ENCODE data around the gene ATP8B4. TPM values are rescaled to one million over a fixed set of nuclear protein-coding genes. Genes with fewer than 3 reads are reported as not detected.
A peak's percentile ranks its signal among the peaks of the same experiment; 100 is the strongest.

ATP8B4 gene
- total and polyA plus RNA-seq, 5 experiments from 2014 or later: 0.18 to 0.99 TPM; not detected in 3

- no peak overlapping the region for H3K4me3 Mint-ChIP-seq
- peaks cover 0 to 4% (median under 1%) of the 10 kb centered on the region in 4 donors for H3K4me1 Mint-ChIP-seq
- no peak for ATAC-seq
- H3K27ac Mint-ChIP-seq: no peak overlapping the region
- DNase-seq: no peak
- no peaks in the 10 kb centered on the region for H3K36me3 Mint-ChIP-seq
- POLR2A ChIA-PET: no interaction called here
- peaks cover 4 to 28% (median 10%) of the 10 kb centered on the region in 5 donors for H3K27me3 Mint-ChIP-seq
- peaks cover 0 to under 1% (median 0%) of the 10 kb centered on the region in 9 donors for H3K9me3 Mint-ChIP-seq
Observed at GRCh38 chr15:50049871-50050270, 69.2 kb downstream of the ATP8B4 start.

GRCh38 chr15:50046867-50047266 lies 72.2 kb downstream of the ATP8B4 start:
- no peak for DNase-seq
- Mint-ChIP-seq H3K4me3 (no peak overlapping the region), H3K9me3 (peaks cover 3 to 19% (median 15%) of the 10 kb centered on the region in 9 donors), H3K27me3 (peaks cover 0 to 14% (median 1%) of the 10 kb centered on the region in 5 donors), H3K27ac (no peak overlapping the region), H3K36me3 (peaks cover 0 to 12% (median 3%) of the 10 kb centered on the region in 3 donors), H3K4me1 (peaks cover 0 to 2% (median under 1%) of the 10 kb centered on the region in 4 donors)
- POLR2A ChIA-PET: no interaction called here
- no peak for ATAC-seq

- POLR2A ChIA-PET: no interaction called here
- peaks cover 0 to 10% (median 0%) of the 10 kb centered on the region in 5 donors for H3K27me3 Mint-ChIP-seq
- H3K36me3 Mint-ChIP-seq: peaks cover 0 to 12% (median 5%) of the 10 kb centered on the region in 3 donors
- H3K9me3 Mint-ChIP-seq: peaks cover 3 to 24% (median 18%) of the 10 kb centered on the region in 9 donors
- DNase-seq (no peak), ATAC-seq (no peak)
- H3K4me1 Mint-ChIP-seq: peaks cover 0 to 2% (median under 1%) of the 10 kb centered on the region in 4 donors
- H3K27ac Mint-ChIP-seq: peak overlapping the region in 1 of 10 donors; percentile 22
- H3K4me3 Mint-ChIP-seq: no peak overlapping the region
Observed at GRCh38 chr15:50046159-50046558, 72.9 kb downstream of the ATP8B4 start.

- ATAC-seq (no peak), DNase-seq (no peak)
- H3K9me3 Mint-ChIP-seq: peaks cover 3 to 24% (median 18%) of the 10 kb centered on the region in 9 donors
- peaks cover 0 to 12% (median 5%) of the 10 kb centered on the region in 3 donors for H3K36me3 Mint-ChIP-seq
- H3K4me1 Mint-ChIP-seq: peaks cover 0 to 2% (median under 1%) of the 10 kb centered on the region in 4 donors
- POLR2A ChIA-PET: no interaction called here
- no peak overlapping the region for H3K4me3 Mint-ChIP-seq
- H3K27me3 Mint-ChIP-seq: peaks cover 0 to 7% (median 0%) of the 10 kb centered on the region in 5 donors
- H3K27ac Mint-ChIP-seq: no peak overlapping the region
Observed at GRCh38 chr15:50044904-50045303, 74.1 kb downstream of the ATP8B4 start.

- POLR2A ChIA-PET: no interaction called here
- Mint-ChIP-seq H3K27ac (no peak overlapping the region), H3K36me3 (peaks cover 0 to 12% (median 5%) of the 10 kb centered on the region in 3 donors), H3K27me3 (peaks cover 0 to 7% (median 0%) of the 10 kb centered on the region in 5 donors), H3K4me3 (no peak overlapping the region), H3K4me1 (peaks cover 0 to 2% (median under 1%) of the 10 kb centered on the region in 4 donors), H3K9me3 (peaks cover 3 to 24% (median 18%) of the 10 kb centered on the region in 9 donors)
- DNase-seq (no peak), ATAC-seq (no peak)
Observed at GRCh38 chr15:50044406-50044805, 74.6 kb downstream of the ATP8B4 start.

GRCh38 chr15:50042775-50043174 lies 76.3 kb downstream of the ATP8B4 start:
- no peak overlapping the region for H3K27ac Mint-ChIP-seq
- POLR2A ChIA-PET: no interaction called here
- peaks cover 3 to 24% (median 18%) of the 10 kb centered on the region in 9 donors for H3K9me3 Mint-ChIP-seq
- peaks cover 0 to 6% (median 0%) of the 10 kb centered on the region in 5 donors for H3K27me3 Mint-ChIP-seq
- peaks cover 0 to 12% (median 5%) of the 10 kb centered on the region in 3 donors for H3K36me3 Mint-ChIP-seq
- no peak overlapping the region for H3K4me3 Mint-ChIP-seq
- DNase-seq (no peak), ATAC-seq (no peak)
- H3K4me1 Mint-ChIP-seq: peaks cover 0 to 2% (median 0%) of the 10 kb centered on the region in 4 donors

- DNase-seq (no peak), ATAC-seq (no peak)
- POLR2A ChIA-PET: no interaction called here
- Mint-ChIP-seq H3K36me3 (no peaks in the 10 kb centered on the region), H3K9me3 (no peaks in the 10 kb centered on the region), H3K4me3 (no peak overlapping the region), H3K27ac (no peak overlapping the region), H3K27me3 (peaks cover under 1 to 9% (median 1%) of the 10 kb centered on the region in 5 donors), H3K4me1 (peaks cover 0 to 2% (median 0%) of the 10 kb centered on the region in 4 donors)
Observed at GRCh38 chr15:50030456-50030855, 88.6 kb downstream of the ATP8B4 start.

GRCh38 chr15:50028326-50028725 lies 90.7 kb downstream of the ATP8B4 start:
- H3K36me3 Mint-ChIP-seq: no peaks in the 10 kb centered on the region
- POLR2A ChIA-PET: no interaction called here
- ATAC-seq (no peak), DNase-seq (no peak)
- H3K9me3 Mint-ChIP-seq: no peaks in the 10 kb centered on the region
- peaks cover 0 to 2% (median 0%) of the 10 kb centered on the region in 4 donors for H3K4me1 Mint-ChIP-seq
- peaks cover 0 to 11% (median 3%) of the 10 kb centered on the region in 5 donors for H3K27me3 Mint-ChIP-seq
- no peak overlapping the region for H3K4me3 Mint-ChIP-seq
- H3K27ac Mint-ChIP-seq: no peak overlapping the region

GRCh38 chr15:50024281-50024680 lies 94.8 kb downstream of the ATP8B4 start:
- DNase-seq (no peak), ATAC-seq (no peak)
- Mint-ChIP-seq H3K27ac (no peak overlapping the region), H3K4me3 (no peak overlapping the region), H3K36me3 (no peaks in the 10 kb centered on the region), H3K4me1 (no peaks in the 10 kb centered on the region), H3K27me3 (peaks cover 0 to 19% (median 3%) of the 10 kb centered on the region in 5 donors), H3K9me3 (no peaks in the 10 kb centered on the region)
- POLR2A ChIA-PET: no interaction called here

- POLR2A ChIA-PET: no interaction called here
- Mint-ChIP-seq H3K4me1 (no peaks in the 10 kb centered on the region), H3K27me3 (peaks cover 0 to 15% (median 0%) of the 10 kb centered on the region in 5 donors), H3K27ac (no peak overlapping the region), H3K9me3 (no peaks in the 10 kb centered on the region), H3K36me3 (no peaks in the 10 kb centered on the region), H3K4me3 (no peak overlapping the region)
- no peak for ATAC-seq
- DNase-seq: no peak
Observed at GRCh38 chr15:50018491-50018890, 100.5 kb downstream of the ATP8B4 start.

- DNase-seq (no peak), ATAC-seq (no peak)
- H3K36me3 Mint-ChIP-seq: no peaks in the 10 kb centered on the region
- POLR2A ChIA-PET: no interaction called here
- no peak overlapping the region for H3K4me3 Mint-ChIP-seq
- no peaks in the 10 kb centered on the region for H3K9me3 Mint-ChIP-seq
- peaks cover 0 to 15% (median 0%) of the 10 kb centered on the region in 5 donors for H3K27me3 Mint-ChIP-seq
- no peak overlapping the region for H3K27ac Mint-ChIP-seq
- H3K4me1 Mint-ChIP-seq: no peaks in the 10 kb centered on the region
Observed at GRCh38 chr15:50017522-50017921, 101.5 kb downstream of the ATP8B4 start.

- peaks cover 0 to 15% (median 0%) of the 10 kb centered on the region in 5 donors for H3K27me3 Mint-ChIP-seq
Observed at GRCh38 chr15:50016951-50017350, 102.1 kb downstream of the ATP8B4 start.

GRCh38 chr15:50012790-50013189 lies 106.2 kb downstream of the ATP8B4 start:
- no peaks in the 10 kb centered on the region for H3K4me1 Mint-ChIP-seq
- H3K4me3 Mint-ChIP-seq: no peak overlapping the region
- DNase-seq: no peak
- H3K27me3 Mint-ChIP-seq: peaks cover 0 to 4% (median 0%) of the 10 kb centered on the region in 5 donors
- H3K36me3 Mint-ChIP-seq: no peaks in the 10 kb centered on the region
- POLR2A ChIA-PET: no interaction called here
- no peak for ATAC-seq
- no peak overlapping the region for H3K27ac Mint-ChIP-seq
- H3K9me3 Mint-ChIP-seq: no peaks in the 10 kb centered on the region

More at GRCh38 chr15:50016951-50017350, 102.1 kb downstream of the ATP8B4 start:
- H3K4me1 Mint-ChIP-seq: no peaks in the 10 kb centered on the region
- H3K27ac Mint-ChIP-seq: no peak overlapping the region
- no peak for DNase-seq
- POLR2A ChIA-PET: no interaction called here
- no peak overlapping the region for H3K4me3 Mint-ChIP-seq
- H3K9me3 Mint-ChIP-seq: no peaks in the 10 kb centered on the region
- no peaks in the 10 kb centered on the region for H3K36me3 Mint-ChIP-seq
- ATAC-seq: no peak

- Mint-ChIP-seq H3K4me1 (no peaks in the 10 kb centered on the region), H3K9me3 (no peaks in the 10 kb centered on the region), H3K4me3 (no peak overlapping the region), H3K36me3 (no peaks in the 10 kb centered on the region), H3K27ac (no peak overlapping the region), H3K27me3 (peaks cover 0 to 3% (median 0%) of the 10 kb centered on the region in 5 donors)
- POLR2A ChIA-PET: no interaction called here
- no peak for ATAC-seq
- DNase-seq: no peak
Observed at GRCh38 chr15:50009634-50010033, 109.4 kb downstream of the ATP8B4 start.
